HG02973 (cell line): Measurements from ENCODE around the gene ME1.
A peak's percentile ranks its signal among the peaks of the same experiment; 100 is the strongest.
"Not testable (repeated sequence)": the region's sequence is repeated elsewhere in the genome, so short reads cannot be mapped to it uniquely, and the experiment has no call there.

Source experiments
- ATAC-seq: cut with Tn5 transposase; IDR thresholded peaks from one replicate; pipeline ENCODE4 v1.9.1; 2021; ENCODE audit warnings: moderate library complexity; ENCODE audit not compliant: unreplicated experiment

The ME1 gene

GRCh38 chr6:83193747-83194566, 236.9 kb downstream of the ME1 start:
- peak; percentile 18 for ATAC-seq

- ATAC-seq: peak; percentile 96
Measured at GRCh38 chr6:83192871-83193746, 237.7 kb downstream of the ME1 start, which contains the start of the genes PGM3 and RWDD2A. Gene PGM3 (minus strand): TSS chr6:83193265. CDS start chr6:83191012, 2,253 bp downstream. Gene RWDD2A (plus strand): TSS chr6:83193357. CDS start chr6:83194452, 1,095 bp downstream.

DNA sequence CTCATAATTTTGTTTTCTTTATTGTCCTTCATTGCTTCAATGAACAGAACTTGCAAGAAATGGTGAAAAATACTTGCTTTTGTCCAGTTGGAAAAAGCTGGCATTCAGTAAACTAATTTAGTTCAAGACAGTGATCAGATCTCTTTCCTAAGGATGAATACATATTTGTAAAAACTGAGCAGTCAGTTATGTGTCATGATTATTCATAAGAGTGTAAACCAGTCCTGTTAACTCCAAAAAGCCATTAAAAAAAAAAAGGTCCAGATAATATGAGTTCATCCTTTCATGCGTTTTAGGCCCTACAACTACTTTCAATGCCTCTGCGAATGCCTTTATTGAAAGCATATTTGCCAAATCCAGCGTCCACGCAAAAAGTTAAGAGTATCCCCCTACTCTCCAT, 238.4 kb downstream of the ME1 start:
- no peak for ATAC-seq

DNA sequence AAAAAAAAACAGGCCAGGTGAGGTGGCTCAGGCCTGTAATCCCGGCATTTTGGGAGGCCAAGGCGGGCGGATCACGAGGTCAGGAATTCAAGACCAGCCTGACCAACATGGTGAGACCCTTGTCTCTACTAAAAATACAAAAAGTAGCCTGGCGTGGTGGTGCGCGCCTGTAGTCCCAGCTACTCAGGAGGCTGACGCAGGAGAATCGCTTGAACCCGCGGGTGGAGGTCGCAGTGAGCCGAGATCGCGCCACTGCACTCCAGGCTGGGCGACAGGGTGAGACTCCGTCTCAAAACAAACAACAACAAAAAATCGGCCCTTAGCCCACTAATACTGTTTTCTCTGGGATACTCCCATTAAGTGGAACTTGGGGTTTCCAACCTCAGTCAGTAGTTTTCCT, 238.9 kb downstream of the ME1 start:
- ATAC-seq: not testable (repeated sequence)

DNA sequence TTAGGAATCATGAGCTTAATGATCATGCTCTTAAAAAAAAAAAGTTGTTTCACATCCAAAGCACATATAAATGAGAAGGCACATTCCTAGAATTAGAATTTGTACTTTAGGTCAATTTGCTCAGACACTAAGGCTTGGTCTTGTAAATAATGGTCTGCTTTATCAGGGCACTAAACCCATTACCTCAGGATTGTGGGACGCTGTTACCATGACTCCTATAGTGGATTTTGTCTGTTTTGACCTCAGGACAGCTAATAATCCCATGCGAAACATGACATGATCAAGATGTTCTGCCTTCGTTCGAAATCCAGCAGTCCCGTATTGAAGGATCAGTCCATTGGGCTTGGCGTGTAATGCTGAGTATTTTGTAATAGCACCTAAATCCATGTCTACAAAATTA, 240.2 kb downstream of the ME1 start:
- no peak for ATAC-seq

- ATAC-seq: no peak
Measured at GRCh38 chr6:83188501-83188900, 242.3 kb downstream of the ME1 start.

DNA sequence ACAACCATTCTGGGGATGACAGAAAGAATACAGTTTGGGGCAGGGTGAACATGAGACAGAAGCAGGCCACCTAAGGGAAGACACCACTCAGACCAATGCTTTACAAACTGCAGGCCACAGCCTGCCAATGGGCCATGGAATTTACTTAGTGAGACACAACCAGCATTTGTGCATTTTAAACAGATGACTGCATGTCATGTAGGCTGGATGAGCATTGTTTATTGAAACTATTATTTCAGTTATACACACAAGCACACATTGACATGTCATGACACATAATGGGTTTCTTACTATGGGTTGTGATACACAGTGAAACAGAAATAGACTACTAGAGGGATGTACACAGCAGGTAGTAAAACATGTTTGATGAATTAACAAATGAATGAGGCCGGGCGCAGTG, 245.8 kb downstream of the ME1 start:
- no peak for ATAC-seq

DNA sequence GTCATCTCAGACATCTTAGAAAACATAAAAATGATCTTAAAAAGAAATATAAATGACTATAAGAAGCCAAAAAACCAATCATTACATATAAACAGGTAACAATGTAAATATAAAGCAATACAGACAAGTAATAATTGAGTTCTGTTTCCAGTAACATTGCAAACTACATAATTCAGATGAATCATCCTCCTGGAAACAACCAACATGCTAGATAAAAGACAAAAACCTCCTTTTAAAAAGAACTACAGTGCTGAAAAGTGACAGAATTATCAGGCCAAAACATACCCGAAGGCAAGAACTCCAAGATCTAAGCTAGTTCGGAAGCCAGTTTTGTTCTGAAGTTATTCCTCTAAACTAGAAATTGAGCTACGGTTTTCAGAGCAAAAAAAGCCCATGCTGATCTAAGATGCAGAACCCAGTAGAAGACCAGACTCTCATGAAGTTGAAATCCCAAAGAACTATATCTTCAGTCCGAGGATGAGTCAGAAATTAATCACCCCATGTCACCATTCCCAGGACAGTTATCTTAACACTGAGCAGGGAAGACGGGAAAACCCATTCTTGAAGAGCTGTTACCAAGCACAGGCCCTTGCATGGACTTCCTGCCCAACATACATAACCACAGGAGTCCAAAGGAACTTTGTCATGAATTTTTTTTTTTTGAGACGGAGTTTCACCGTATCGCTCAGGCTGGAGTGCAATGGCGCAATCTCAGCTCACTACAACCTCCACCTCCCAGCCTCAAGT, 247.6 kb downstream of the ME1 start:
- ATAC-seq: no peak

- ATAC-seq: no peak
Measured at GRCh38 chr6:83182114-83182513, 248.7 kb downstream of the ME1 start.

DNA sequence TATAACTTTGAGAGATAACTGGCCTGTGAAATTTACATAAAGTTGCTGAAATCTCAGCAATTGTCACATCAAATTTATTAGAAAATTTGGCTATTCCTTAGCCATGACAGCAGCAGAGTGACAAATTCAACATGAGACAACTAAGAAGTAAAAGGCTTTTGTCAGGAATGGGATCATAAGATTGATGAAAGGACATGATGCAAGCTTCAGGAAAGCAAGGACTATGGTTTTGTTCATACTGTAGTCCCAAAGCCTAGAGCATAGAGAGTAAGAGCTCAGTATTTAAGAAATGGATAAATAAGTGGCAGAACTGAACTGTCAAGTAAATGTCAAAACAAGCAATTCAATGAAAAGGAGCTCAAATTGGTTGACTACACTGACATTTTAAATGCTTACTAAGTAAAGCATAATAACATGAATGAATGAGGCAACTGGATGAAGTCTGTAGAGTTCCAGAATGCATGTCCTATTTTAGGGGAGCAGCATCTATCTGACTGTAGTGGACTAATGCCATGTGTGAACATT, 250.4 kb downstream of the ME1 start:
- ATAC-seq: no peak

DNA sequence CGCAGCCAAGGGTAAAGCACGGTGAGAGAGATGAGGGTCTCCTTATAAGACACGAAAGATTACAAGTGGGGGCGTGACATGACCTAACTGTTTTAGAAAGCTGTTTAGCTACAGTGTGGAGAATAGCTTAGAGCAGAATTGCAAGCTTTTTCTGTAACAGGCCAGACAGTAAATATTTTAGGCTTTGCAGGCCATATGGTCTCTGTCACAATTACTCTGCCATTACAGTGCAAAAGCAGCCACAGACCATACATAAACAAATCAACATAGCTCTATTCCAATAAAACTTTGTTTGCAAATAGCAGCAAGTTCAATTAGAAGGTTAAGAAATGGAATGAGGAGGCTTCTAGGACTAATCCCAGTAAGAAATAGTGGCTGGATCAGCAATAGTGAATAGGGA, 254.6 kb downstream of the ME1 start:
- no peak for ATAC-seq

DNA sequence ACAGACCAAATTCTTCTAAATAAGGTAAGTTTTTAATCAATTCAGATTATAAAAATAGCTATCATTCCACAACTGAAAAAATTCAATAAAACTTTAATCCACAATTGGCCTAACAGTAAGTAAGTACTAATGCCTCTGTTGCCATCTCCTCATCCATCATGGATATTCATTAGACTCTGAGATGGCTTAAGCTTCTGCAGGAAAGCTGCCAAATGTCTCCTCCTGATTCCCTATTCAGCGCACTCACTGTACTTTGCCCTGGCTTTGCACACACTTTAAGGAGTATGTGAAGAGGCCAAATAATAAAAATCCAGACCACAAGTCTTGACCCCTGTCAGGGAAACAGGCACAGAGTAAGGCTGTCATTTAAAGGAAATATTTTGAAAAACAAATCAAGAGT, 261.3 kb downstream of the ME1 start:
- ATAC-seq: no peak

GRCh38 chr6:83169106-83169505, 261.7 kb downstream of the ME1 start:
- no peak for ATAC-seq

- ATAC-seq: no peak
Measured at GRCh38 chr6:83168556-83168955, 262.3 kb downstream of the ME1 start.

- ATAC-seq: no peak
Measured at GRCh38 chr6:83167726-83168278, 263.0 kb downstream of the ME1 start.
